ENCODE measurements around the gene ROPN1B.
"Not testable (repeated sequence)": the region's sequence is repeated elsewhere in the genome, so short reads cannot be mapped to it uniquely, and the experiment has no call there.

ROPN1B gene

GRCh38 chr3:125935252-125935874, 33.6 kb upstream of the ROPN1B start:
- H3K4me3 ChIP-seq (ENCODE audit: low read depth, low read length); H3K27ac ChIP-seq; in situ Hi-C loops (cut with HindIII; ENCODE audit: low pct_ligation_motif_present, low sequenced_read_pairs); H3K27me3 ChIP-seq (replicated peaks); H3K36me3 ChIP-seq (replicated peaks): not testable (repeated sequence)
- peak; percentile 65 for DNase-seq

GRCh38 chr3:125936210-125936815, 32.7 kb upstream of the ROPN1B start:
- in situ Hi-C loops (cut with HindIII; ENCODE audit: low pct_ligation_motif_present, low sequenced_read_pairs); H3K36me3 ChIP-seq (replicated peaks); DNase-seq; H3K27me3 ChIP-seq (replicated peaks); H3K27ac ChIP-seq; H3K4me3 ChIP-seq (ENCODE audit: low read depth, low read length): not testable (repeated sequence)
- peak; percentile 54 for TF ChIP-seq CTCF (IDR thresholded peaks at IDR 0.05; ENCODE audit: low read depth, low read length, missing control alignments)

- DNase-seq; H3K4me3 ChIP-seq (ENCODE audit: low read depth, low read length); H3K27ac ChIP-seq; H3K27me3 ChIP-seq (replicated peaks); H3K36me3 ChIP-seq (replicated peaks); in situ Hi-C loops (cut with HindIII; ENCODE audit: low pct_ligation_motif_present, low sequenced_read_pairs): not testable (repeated sequence)
Measured at GRCh38 chr3:125936891-125937290, 32.1 kb upstream of the ROPN1B start.

GRCh38 chr3:125947806-125948205, 21.2 kb upstream of the ROPN1B start:
- H3K27ac ChIP-seq; H3K4me3 ChIP-seq (ENCODE audit: low read depth, low read length); in situ Hi-C loops (cut with HindIII; ENCODE audit: low pct_ligation_motif_present, low sequenced_read_pairs); H3K27me3 ChIP-seq (replicated peaks); H3K36me3 ChIP-seq (replicated peaks); DNase-seq: not testable (repeated sequence)

GRCh38 chr3:125948901-125949300, 20.1 kb upstream of the ROPN1B start:
- H3K36me3 ChIP-seq (replicated peaks); H3K27me3 ChIP-seq (replicated peaks); DNase-seq; H3K27ac ChIP-seq; H3K4me3 ChIP-seq (ENCODE audit: low read depth, low read length); in situ Hi-C loops (cut with HindIII; ENCODE audit: low pct_ligation_motif_present, low sequenced_read_pairs): not testable (repeated sequence)

- H3K27me3 ChIP-seq (replicated peaks); H3K36me3 ChIP-seq (replicated peaks); DNase-seq; H3K27ac ChIP-seq; H3K4me3 ChIP-seq (ENCODE audit: low read depth, low read length); in situ Hi-C loops (cut with HindIII; ENCODE audit: low pct_ligation_motif_present, low sequenced_read_pairs): not testable (repeated sequence)
Measured at GRCh38 chr3:125951176-125951575, 17.8 kb upstream of the ROPN1B start.

GRCh38 chr3:125957020-125957419, 12.0 kb upstream of the ROPN1B start:
- H3K27ac ChIP-seq; DNase-seq; H3K27me3 ChIP-seq (replicated peaks); H3K4me3 ChIP-seq (ENCODE audit: low read depth, low read length); in situ Hi-C loops (cut with HindIII; ENCODE audit: low pct_ligation_motif_present, low sequenced_read_pairs); H3K36me3 ChIP-seq (replicated peaks): not testable (repeated sequence)

- in situ Hi-C loops (cut with HindIII; ENCODE audit: low pct_ligation_motif_present, low sequenced_read_pairs) = no loop called here
- Histone ChIP-seq H3K36me3 (replicated peaks) (no peaks in the 10 kb centered on the region), H3K4me3 (ENCODE audit: low read depth, low read length) (no peak overlapping the region), H3K27me3 (replicated peaks) (no peaks in the 10 kb centered on the region), H3K27ac (no peak overlapping the region)
- no peak for TF ChIP-seq CTCF (IDR thresholded peaks at IDR 0.05; ENCODE audit: low read depth, low read length, missing control alignments)
- no peak for DNase-seq
Measured at GRCh38 chr3:125957674-125958510, 11.1 kb upstream of the ROPN1B start.
